ENCODE data around the gene C1orf35.

C1orf35 gene

DNA sequence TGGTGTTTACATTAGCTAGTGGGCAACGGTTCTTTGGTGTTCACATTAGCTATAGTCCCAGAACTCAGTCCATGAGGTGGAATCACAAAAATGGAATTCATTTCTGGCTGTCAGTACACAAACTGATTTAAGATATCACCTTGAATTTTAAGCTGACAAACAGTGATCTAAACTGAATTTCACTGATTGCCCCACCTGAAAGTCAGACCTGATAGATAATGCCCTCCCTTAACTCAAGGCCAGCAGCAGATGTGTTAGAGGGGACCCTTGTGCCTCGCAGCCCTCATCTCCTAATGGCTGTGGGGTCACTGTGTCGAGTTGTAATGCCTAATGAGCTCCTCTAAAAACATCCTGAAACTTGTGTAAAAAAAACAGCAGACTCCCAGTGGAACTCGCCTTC is 12.0 kb downstream of the C1orf35 start:
- peak overlapping the region; percentile 78 to 79 for H3K4me3 Mint-ChIP-seq
- ATAC-seq (replicated peaks): no peak

DNA sequence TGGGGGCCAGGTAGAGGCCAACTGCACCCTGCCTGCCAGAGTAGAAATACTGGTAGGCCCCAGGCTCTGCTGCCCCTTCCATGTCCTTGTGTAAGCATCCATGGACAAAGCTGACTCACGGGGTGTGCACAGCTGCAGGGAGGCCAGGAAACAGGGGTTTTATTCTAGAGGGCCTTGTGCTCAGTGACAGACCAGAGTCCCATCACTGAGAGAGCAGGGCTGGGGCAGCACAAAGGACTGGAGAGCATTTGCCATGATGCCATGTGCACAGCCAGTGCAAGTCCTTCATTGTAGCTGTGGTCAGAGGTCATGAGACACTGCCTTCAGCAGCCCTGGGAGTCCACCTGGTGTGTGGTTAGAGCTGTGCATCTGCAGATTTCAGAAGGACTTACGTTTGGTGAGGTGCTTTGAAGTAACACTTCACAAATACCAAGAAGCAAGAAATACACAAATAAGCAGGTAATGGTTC is 12.5 kb downstream of the C1orf35 start:
- peak overlapping the region; percentile 85 to 97 for H3K27ac Mint-ChIP-seq
- H3K4me3 Mint-ChIP-seq: peak overlapping the region; percentile 78 to 79
- peaks cover 74% of the 10 kb centered on the region for H3K36me3 Mint-ChIP-seq (ENCODE audit: insufficient read depth)
- peaks cover 77 to 80% of the 10 kb centered on the region in 2 donors for H3K4me1 Mint-ChIP-seq (ENCODE audit: low read depth in 2 of 2)
- no peaks in the 10 kb centered on the region for H3K27me3 Mint-ChIP-seq
- ATAC-seq (replicated peaks): peak; percentile 13
- no peaks in the 10 kb centered on the region for H3K9me3 Mint-ChIP-seq
- no peak for DNase-seq

More for the DNA sequence above, 12.0 kb downstream of the C1orf35 start:
- Mint-ChIP-seq H3K4me1 (ENCODE audit: low read depth in 2 of 2) (peaks cover 76 to 80% of the 10 kb centered on the region in 2 donors), H3K27me3 (no peaks in the 10 kb centered on the region), H3K9me3 (no peaks in the 10 kb centered on the region), H3K27ac (peak overlapping the region; percentile 85 to 97), H3K36me3 (ENCODE audit: insufficient read depth) (peaks cover 78% of the 10 kb centered on the region)
- DNase-seq: no peak

DNA sequence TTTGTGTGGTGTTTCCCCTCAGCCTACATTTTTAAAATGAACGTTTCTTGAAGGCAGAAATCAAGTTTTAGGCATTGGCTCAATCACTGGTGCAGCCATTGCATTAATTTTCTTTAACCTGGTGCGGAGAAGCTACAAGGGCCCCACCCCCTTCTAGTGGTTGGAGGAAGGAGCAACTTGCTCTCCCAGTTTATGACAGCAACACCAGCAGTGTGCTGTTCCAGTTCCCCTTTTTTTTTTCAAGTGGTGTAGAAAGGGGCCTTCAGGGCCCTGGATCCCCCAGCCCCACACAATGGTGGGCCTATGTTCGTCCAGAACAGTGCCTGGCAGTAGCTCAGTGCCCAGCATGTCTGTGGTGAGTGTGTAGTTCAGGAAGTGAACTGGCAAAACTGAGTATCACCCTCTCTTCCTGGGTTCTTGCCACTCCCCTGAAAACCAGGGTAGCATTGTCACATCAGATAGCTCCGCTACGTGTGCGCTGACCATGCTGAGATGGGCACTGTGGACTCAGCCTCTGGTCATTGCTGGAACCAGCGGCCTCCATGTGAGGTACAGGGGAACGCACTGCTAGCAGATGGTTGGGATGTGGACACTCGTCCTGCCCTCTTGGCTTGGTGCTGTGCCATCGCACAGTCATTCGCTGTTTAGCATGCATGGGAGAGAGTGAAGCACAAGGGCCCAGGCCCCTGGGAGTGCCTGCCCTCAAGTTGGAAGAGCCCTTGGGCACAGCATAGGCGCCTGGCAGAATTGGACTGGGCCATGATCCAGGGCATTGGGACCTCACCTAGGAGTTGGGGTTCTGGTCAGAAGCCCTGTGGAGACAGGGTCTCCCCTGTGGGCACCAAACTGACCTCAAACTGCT is 13.4 kb downstream of the C1orf35 start:
- H3K4me3 Mint-ChIP-seq: peak overlapping the region; percentile 78 to 79
- no peaks in the 10 kb centered on the region for H3K9me3 Mint-ChIP-seq
- H3K4me1 Mint-ChIP-seq (ENCODE audit: low read depth in 2 of 2): peaks cover 77 to 80% of the 10 kb centered on the region in 2 donors
- peaks cover 76% of the 10 kb centered on the region for H3K36me3 Mint-ChIP-seq (ENCODE audit: insufficient read depth)
- ATAC-seq (replicated peaks): peak; percentile 16
- no peak for DNase-seq
- no peaks in the 10 kb centered on the region for H3K27me3 Mint-ChIP-seq
- H3K27ac Mint-ChIP-seq: peak overlapping the region; percentile 93 to 97

DNA sequence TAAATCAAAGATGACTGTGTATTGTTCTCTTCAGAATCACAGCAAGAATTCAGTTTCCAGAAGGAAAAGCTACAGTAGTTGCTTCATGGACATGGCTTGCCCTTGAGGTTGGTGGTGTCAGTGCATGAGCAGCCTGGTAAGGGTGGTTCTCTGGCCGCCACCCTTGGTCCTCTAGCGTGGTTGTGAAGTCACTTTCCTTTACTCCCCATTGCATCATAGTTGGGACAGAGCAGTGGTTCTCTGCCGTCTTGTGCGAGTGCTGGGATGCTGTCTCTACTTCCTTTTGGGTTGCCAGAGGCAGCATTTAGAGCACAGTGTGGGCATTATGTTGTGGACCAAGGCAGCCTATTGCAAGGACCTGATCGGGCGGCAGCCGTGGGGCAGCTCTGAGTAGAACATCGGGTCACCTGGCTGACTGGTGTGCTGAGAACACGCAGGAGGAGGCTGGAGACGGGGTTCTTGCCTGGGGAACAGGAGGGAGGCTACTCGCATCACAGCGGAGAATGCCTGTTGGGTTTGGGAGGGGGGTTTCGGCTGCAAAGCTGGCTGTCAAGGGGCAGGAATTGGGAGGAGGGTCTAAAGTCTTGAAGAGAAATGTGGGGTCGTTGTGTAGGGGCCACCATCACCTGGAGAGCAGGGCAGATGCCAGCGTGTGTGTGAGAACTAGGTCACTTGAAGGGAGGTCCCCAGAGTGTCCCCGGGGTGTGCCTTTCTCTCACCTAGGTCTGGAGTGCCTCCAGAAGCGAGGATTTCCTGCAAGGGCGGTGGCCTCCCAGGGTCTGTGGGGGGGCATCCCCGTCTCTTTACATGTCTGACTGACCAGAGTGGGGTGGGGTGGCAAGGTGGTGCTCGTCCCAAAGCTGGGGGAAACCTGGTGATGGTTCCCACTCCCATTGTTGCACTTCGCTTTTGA is 14.3 kb downstream of the C1orf35 start:
- no peaks in the 10 kb centered on the region for H3K9me3 Mint-ChIP-seq
- peak overlapping the region; percentile 78 to 79 for H3K4me3 Mint-ChIP-seq
- peak overlapping the region; percentile 93 to 97 for H3K27ac Mint-ChIP-seq
- H3K4me1 Mint-ChIP-seq (ENCODE audit: low read depth in 2 of 2): peaks cover 82 to 86% of the 10 kb centered on the region in 2 donors
- DNase-seq: no peak
- no peaks in the 10 kb centered on the region for H3K27me3 Mint-ChIP-seq
- peak; percentile 64 for ATAC-seq (replicated peaks)
- peaks cover 76% of the 10 kb centered on the region for H3K36me3 Mint-ChIP-seq (ENCODE audit: insufficient read depth)

DNA sequence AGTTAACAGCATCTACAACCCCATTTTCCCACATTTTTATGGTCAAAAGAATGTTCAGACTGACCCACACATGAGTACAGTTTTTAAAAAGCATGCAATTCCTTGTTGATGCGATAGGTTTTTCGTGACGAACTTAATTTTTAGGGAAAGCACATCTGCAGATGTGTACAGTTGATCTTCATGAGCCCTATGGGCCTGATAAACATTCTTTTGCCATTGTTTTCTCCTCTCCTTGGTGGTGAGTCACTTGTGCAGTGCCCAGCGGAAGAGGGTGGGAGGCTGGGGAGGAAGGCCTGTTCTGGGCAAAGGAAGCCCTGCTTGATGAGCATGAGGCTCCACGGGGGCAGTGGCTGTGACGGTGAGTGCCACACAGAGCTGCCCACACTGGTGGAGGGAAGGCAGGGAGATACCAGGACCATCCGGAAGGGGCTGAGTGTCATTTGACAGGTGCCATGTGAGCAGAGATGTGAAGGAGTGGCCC is 15.3 kb downstream of the C1orf35 start:
- no peak for DNase-seq
- ATAC-seq (replicated peaks): peak; percentile 31
- peaks cover 82 to 89% of the 10 kb centered on the region in 2 donors for H3K4me1 Mint-ChIP-seq (ENCODE audit: low read depth in 2 of 2)
- H3K4me3 Mint-ChIP-seq: peak overlapping the region; percentile 78 to 79
- H3K27me3 Mint-ChIP-seq: no peaks in the 10 kb centered on the region
- no peaks in the 10 kb centered on the region for H3K9me3 Mint-ChIP-seq
- peak overlapping the region; percentile 93 to 97 for H3K27ac Mint-ChIP-seq
- peaks cover 74% of the 10 kb centered on the region for H3K36me3 Mint-ChIP-seq (ENCODE audit: insufficient read depth)

DNA sequence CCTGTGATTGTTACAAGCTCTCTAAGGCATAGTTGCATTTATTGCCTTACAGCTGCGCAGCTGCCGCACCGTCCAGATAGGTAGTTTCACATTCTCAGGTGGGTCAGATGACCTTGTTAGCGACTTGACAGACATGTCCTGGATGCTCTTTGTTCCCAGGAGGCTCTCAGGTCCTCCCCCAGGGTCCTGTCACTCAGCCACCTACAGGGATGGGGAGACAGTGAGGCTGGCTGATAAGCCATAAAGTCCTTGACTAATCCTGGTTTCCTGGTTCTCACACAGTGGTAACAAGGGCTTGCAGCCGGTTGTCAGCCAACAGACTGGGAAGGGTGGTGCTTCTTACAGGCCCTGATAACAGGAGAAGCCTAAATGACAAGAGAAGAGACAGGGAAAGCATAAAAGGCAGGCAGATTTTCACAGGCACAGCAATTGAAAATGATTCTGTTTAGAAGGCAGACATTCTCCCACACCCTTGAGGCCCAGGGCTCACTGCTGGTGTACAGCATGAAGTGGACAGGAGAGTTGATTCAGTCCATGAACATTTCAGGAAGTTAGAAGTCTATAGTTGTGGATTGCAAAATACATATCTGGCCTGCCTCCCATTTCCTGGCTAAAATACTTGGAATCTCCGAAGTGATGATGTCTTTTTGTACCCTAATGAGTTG is 17.7 kb downstream of the C1orf35 start:
- Mint-ChIP-seq H3K4me3 (peak overlapping the region; percentile 91 to 94), H3K9me3 (no peaks in the 10 kb centered on the region), H3K27me3 (no peaks in the 10 kb centered on the region), H3K27ac (peak overlapping the region; percentile 81 to 98), H3K36me3 (ENCODE audit: insufficient read depth) (peaks cover 55% of the 10 kb centered on the region), H3K4me1 (ENCODE audit: low read depth in 2 of 2) (peaks cover 68 to 75% of the 10 kb centered on the region in 2 donors)
- DNase-seq (no peak), ATAC-seq (replicated peaks) (no peak)

DNA sequence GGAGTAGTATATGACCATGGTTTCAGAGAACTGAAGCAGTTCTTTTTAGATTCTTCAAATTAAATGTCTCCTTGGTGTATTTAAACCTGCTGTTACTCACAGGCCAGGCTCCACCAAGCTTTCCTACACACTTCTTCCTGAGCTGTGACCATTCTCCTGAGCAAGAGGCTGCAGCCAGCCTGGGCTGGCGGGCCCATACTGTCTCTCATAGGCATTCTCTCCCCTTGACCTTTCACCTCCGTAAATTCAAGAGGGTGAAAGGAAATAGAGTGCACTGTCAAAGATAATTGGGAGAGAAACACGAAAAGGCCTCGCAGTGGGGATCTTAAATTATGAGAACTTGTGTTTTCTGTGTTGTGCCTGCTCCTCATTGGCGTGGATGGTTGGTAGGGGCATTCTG is 18.3 kb downstream of the C1orf35 start:
- Mint-ChIP-seq H3K9me3 (no peaks in the 10 kb centered on the region), H3K27ac (peak overlapping the region; percentile 81 to 98), H3K4me1 (ENCODE audit: low read depth in 2 of 2) (peaks cover 63 to 73% of the 10 kb centered on the region in 2 donors), H3K27me3 (no peaks in the 10 kb centered on the region), H3K4me3 (peak overlapping the region; percentile 91 to 94), H3K36me3 (ENCODE audit: insufficient read depth) (peaks cover 53% of the 10 kb centered on the region)
- ATAC-seq (replicated peaks) (no peak), DNase-seq (no peak)

DNA sequence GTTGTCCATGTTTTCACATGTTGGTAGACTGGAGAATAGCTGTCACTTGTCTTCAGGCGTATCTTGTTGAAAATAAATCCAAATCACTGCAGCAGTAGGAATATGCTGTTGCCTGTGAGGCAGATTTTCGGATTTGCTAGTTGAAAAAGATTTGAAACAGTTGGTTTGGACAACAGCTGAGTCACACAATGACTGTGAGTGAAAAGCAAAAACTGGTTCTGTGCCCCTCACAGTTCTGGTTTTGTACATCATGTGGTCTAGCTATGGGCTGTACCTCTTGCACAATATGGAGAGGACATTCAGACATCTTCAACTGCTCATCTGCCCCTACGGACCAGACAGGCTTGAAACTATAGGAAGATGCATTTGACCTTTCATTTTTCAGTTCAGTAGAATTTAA is 18.8 kb downstream of the C1orf35 start:
- Mint-ChIP-seq H3K9me3 (no peaks in the 10 kb centered on the region), H3K4me3 (peak overlapping the region; percentile 91 to 94), H3K36me3 (ENCODE audit: insufficient read depth) (peaks cover 49% of the 10 kb centered on the region), H3K27ac (peak overlapping the region; percentile 96 to 98), H3K4me1 (ENCODE audit: low read depth in 2 of 2) (peaks cover 61 to 69% of the 10 kb centered on the region in 2 donors), H3K27me3 (no peaks in the 10 kb centered on the region)
- DNase-seq (no peak), ATAC-seq (replicated peaks) (no peak)

DNA sequence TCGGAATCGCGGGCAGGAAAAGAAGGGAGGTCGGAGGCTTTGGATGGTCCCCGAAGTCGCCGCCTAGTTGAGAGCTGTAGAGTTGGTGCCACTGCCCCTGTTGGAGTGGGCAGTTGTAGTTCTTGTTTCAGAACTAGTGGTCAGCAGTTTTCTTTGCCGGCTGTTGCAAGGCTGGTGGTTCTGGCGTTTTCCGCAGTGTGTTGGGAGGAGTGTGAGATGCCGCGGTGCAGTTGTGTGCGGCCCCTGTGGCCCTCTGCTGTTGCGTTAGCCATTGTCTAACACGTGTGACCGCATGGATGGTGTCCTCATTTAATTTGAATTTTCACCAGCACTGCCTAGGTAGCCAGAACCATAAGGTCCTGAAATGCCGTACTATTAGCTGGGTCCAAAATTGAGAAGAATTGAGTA is 19.2 kb downstream of the C1orf35 start:
- no peak for DNase-seq
- H3K4me1 Mint-ChIP-seq (ENCODE audit: low read depth in 2 of 2): peaks cover 57 to 66% of the 10 kb centered on the region in 2 donors
- ATAC-seq (replicated peaks): no peak
- H3K4me3 Mint-ChIP-seq: peak overlapping the region; percentile 91 to 94
- peaks cover 45% of the 10 kb centered on the region for H3K36me3 Mint-ChIP-seq (ENCODE audit: insufficient read depth)
- H3K9me3 Mint-ChIP-seq: no peaks in the 10 kb centered on the region
- peak overlapping the region; percentile 96 to 98 for H3K27ac Mint-ChIP-seq
- no peaks in the 10 kb centered on the region for H3K27me3 Mint-ChIP-seq

DNA sequence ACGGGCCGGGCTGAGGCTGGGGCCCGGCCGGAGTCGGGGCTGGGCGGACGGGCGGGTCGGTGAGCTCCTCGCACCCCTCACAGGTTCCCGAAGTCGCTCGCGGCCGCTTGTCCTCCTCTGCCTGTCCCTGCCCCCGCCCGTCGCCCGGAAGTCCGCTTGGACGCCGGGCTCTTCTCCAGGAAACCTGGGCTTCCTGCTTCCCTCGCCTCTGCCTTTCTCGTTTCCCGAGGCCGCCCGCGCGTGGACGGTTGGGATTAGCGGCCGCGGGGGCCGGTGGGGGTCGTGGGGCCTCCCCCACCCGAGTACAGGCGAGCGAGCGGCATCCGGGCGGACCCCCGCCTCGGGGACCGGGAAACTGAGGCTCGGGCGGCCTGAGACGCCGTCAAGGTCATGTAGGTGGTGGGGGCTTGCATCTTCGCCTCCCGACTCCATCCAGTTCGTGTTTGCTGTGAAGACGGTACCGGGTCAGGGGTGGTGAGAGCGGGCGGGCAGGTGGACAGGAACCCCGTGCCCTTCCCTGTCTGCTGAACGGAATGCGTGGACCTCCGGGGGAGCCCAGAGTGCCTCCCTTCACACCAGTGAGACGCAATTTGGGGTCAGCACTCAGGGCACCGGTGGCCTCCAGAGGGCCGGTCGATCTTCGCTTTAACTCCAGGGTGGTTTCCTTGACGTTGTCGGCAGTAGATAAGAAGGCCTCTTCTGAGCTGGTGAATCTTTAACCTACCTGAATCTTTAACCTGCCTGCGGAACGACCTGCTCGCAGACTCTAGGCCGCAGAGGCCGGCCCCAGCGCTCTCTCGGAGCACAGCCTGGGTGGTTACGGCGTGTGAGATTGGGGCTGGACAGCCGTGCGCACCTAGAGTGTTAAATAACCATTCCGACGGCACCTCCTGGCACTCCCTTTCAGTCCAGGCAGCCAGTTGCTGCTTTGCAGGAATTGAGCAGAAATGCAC is 19.9 kb downstream of the C1orf35 start:
- Mint-ChIP-seq H3K27ac (peak overlapping the region; percentile 96 to 98), H3K9me3 (no peaks in the 10 kb centered on the region), H3K4me3 (peak overlapping the region; percentile 91 to 94), H3K36me3 (ENCODE audit: insufficient read depth) (peaks cover 38% of the 10 kb centered on the region), H3K4me1 (ENCODE audit: low read depth in 2 of 2) (peaks cover 50 to 63% of the 10 kb centered on the region in 2 donors), H3K27me3 (no peaks in the 10 kb centered on the region)
- ATAC-seq (replicated peaks) (peak; percentile 14), DNase-seq (peak in 1 of 3 experiments; percentile 22)

DNA sequence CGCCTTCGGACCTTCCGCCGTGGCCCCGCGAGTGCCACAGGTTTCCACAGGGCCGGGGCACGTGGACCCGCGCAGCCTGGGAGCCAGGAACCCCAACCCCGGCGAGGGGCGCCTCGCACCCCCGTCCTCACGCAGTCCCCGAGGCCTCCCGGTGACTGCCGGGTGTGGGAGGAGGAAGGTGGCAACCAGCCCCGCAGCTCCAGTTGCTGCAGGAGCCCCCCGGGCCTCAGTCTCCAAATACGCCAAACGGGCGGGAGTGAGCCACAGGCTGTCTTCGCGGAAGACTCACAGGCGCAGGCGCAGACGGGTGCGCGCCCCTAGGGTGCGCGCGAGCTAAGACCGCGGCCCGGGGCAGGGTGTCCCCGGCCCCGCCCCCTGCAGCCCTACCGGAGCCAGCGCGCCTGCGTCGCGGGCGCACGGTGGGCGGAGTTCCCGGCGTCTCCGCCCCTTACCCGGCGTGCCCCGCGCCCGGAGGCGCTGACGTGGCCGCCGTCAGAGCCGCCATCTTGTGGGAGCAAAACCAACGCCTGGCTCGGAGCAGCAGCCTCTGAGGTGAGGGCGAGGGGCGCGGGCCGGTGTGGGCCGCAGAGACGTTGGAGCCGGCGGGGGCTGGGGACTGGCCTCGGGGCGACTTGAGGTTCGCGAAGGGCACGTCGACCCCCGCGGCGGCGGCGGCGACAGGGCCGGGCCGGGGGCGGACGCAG is 20.8 kb downstream of the C1orf35 start, which contains the start of gene ARF1:
ARF1 (plus strand) TSS at position 495 of the 704 bp plus-strand sequence. CDS start 14,407 bp downstream, outside the sequence.
- Mint-ChIP-seq H3K36me3 (ENCODE audit: insufficient read depth) (peaks cover 34% of the 10 kb centered on the region), H3K4me1 (ENCODE audit: low read depth in 2 of 2) (peaks cover 46 to 58% of the 10 kb centered on the region in 2 donors), H3K27me3 (no peaks in the 10 kb centered on the region), H3K9me3 (no peaks in the 10 kb centered on the region), H3K4me3 (peak within 1 kb of the TSS; percentile 91 to 94), H3K27ac (peak within 1 kb of the TSS; percentile 96 to 98)
- ATAC-seq (replicated peaks) (peak; percentile 79), DNase-seq (peak; percentile 85 to 95 (median 93))
